Prostate gland (tissue), 2 donors: Measurements from ENCODE around the gene FN3K.

ENCODE experiments used
- POLR2A ChIP-seq: fragments of 450-650 bp; IDR thresholded peaks from one replicate; pipeline ENCODE4 v1.6.1; 2016; ENCODE audit warnings: antibody characterized with exemption, mild to moderate bottlenecking
- POLR2AphosphoS5 ChIP-seq: sonication (generic); formaldehyde crosslinking; IDR thresholded peaks from one replicate; pipeline ENCODE4 v1.6.1; 2017; ENCODE audit warnings: antibody characterized with exemption
- TF ChIP-seq, protein P1 (sequence below), 4 experiments: fragments of 200-600 bp in 2 of 4; fragments of 450-650 bp in 2 of 4; sonication (generic) in 2 of 4; IDR thresholded peaks; 1 replicate in 3 of 4; 2 replicates in 1 of 4; pipeline ENCODE4 v1.5.1; 2016 to 2019; ENCODE audit warnings: antibody characterized with exemption in 4 of 4, mild to moderate bottlenecking in 2 of 4, moderate library complexity in 2 of 4

DNA sequence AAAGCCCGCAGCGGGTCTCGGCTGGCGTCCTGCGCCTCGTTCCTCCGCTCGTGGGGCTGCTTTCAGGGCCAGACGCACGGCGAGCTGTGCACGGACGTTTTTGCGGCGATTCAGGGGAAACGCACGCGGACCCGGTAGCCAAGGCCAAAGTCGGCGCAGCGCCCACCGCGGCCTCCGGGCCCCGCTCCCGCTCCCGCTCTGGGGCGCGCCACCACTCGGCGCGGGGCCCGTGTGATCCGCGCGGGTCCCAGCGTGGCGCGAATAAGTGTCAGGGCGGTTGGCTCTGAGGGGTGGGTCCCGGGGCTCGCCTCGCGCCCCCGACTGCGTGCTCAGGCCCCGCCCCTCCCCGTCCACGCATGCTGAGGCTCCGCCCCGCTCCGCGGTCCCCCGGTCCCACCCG, 15.8 kb downstream of the FN3K start:
- TF ChIP-seq, protein P1, sequence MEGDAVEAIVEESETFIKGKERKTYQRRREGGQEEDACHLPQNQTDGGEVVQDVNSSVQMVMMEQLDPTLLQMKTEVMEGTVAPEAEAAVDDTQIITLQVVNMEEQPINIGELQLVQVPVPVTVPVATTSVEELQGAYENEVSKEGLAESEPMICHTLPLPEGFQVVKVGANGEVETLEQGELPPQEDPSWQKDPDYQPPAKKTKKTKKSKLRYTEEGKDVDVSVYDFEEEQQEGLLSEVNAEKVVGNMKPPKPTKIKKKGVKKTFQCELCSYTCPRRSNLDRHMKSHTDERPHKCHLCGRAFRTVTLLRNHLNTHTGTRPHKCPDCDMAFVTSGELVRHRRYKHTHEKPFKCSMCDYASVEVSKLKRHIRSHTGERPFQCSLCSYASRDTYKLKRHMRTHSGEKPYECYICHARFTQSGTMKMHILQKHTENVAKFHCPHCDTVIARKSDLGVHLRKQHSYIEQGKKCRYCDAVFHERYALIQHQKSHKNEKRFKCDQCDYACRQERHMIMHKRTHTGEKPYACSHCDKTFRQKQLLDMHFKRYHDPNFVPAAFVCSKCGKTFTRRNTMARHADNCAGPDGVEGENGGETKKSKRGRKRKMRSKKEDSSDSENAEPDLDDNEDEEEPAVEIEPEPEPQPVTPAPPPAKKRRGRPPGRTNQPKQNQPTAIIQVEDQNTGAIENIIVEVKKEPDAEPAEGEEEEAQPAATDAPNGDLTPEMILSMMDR (IDR thresholded peaks at IDR 0.05) = peak in 1 of 4 experiments; percentile 10
- TF ChIP-seq POLR2A (no peak), POLR2AphosphoS5 (no peak)
